Natural killer cell (primary cell): ENCODE results near the gene NMS. TPM values are rescaled to one million over a fixed set of nuclear protein-coding genes. Genes with fewer than 3 reads are reported as not detected.

ENCODE experiments used
- ATAC-seq, 3 donors: fragments of 150-1000 bp in 2 of 3; fragments of 200-7000 bp in 1 of 3; cut with Tn5 transposase; 1 replicate in 1 of 3; 2 replicates in 2 of 3; pipeline ENCODE4 v1.10.0; 2021; ENCODE audit warnings: mild to moderate bottlenecking in 2 of 3, moderate library complexity in 2 of 3
- DNase-seq, 2 donors: peaks; one replicate each; pipeline versions ENCODE4 v3.0.0 to v3.0.0-alpha.2; 2013 to 2021; ENCODE audit warnings: mixed read lengths in 1 of 2
- H3K27ac ChIP-seq: one replicate; pipeline ENCODE4 v1.5.1; 2013; ENCODE audit warnings: mild to moderate bottlenecking, low read length
- H3K27me3 ChIP-seq: one replicate; pipeline ENCODE4 v1.6.1; 2013; ENCODE audit warnings: low read length; ENCODE audit not compliant: control insufficient read depth, insufficient read depth
- H3K36me3 ChIP-seq: one replicate; pipeline ENCODE4 v1.6.1; 2013; ENCODE audit warnings: low read length; ENCODE audit not compliant: control insufficient read depth, insufficient read depth
- H3K4me1 ChIP-seq: one replicate; pipeline ENCODE4 v1.6.1; 2013; ENCODE audit warnings: low read length; ENCODE audit not compliant: control insufficient read depth, insufficient read depth
- H3K4me3 ChIP-seq: one replicate; pipeline ENCODE4 v1.5.1; 2013; ENCODE audit warnings: low read length
- H3K9me3 ChIP-seq: one replicate; pipeline ENCODE4 v1.6.1; 2013; ENCODE audit warnings: low read length; ENCODE audit not compliant: control insufficient read depth, insufficient read depth
- H3K27ac Mint-ChIP-seq, 2 donors: one replicate each; pipeline ENCODE4 v1.8.0; 2022; ENCODE audit warnings: mild to moderate bottlenecking in 2 of 2, mixed read lengths in 2 of 2, moderate library complexity in 1 of 2
- H3K27me3 Mint-ChIP-seq, 2 donors: one replicate each; pipeline ENCODE4 v1.8.0; 2022; ENCODE audit warnings: low read depth in 2 of 2, mixed read lengths in 2 of 2
- H3K36me3 Mint-ChIP-seq: one replicate; pipeline ENCODE4 v1.8.0; 2022; ENCODE audit warnings: mixed read lengths
- H3K4me1 Mint-ChIP-seq, 2 donors: one replicate each; pipeline ENCODE4 v1.8.0; 2022; ENCODE audit warnings: mixed read lengths in 2 of 2
- H3K4me3 Mint-ChIP-seq: one replicate; pipeline ENCODE4 v1.8.0; 2022; ENCODE audit warnings: mild to moderate bottlenecking, moderate library complexity, mixed read lengths
- H3K9me3 Mint-ChIP-seq, 2 donors: one replicate each; pipeline ENCODE4 v1.8.0; 2022; ENCODE audit warnings: mixed read lengths in 2 of 2
- CTCF ChIP-seq: fragments of 200-600 bp; IDR thresholded peaks from one replicate; pipeline ENCODE4 v1.8.0; 2022; ENCODE audit warnings: antibody characterized with exemption
- WGBS: methylation state at CpG from one replicate; pipeline ENCODE4 v1.1.7; 2013; ENCODE audit warnings: missing lambda C conversion rate; ENCODE audit not compliant: insufficient coverage; 5-methylcytosine and 5-hydroxymethylcytosine counted together
- intact Hi-C: fragments of 100-400 bp; cut with micrococcal nuclease; formaldehyde crosslinking; loops from one replicate; pipeline ENCODE4 v1.14.2; 2022
- total RNA-seq, 4 donors: library from RNA; stranded (reverse); fragments of 120-200 nt in 1 of 4; gene quantifications; one replicate each; pipeline versions ENCODE4 v1.2.3 to v1.2.4, GENCODE V29; 2013 to 2022

NMS gene
- total RNA-seq, 3 donors from 2014 or later (not counting 1 experiment from before 2014, with no cell fraction given), result not detected

GRCh38 chr2:100520224-100520623 is 49.9 kb downstream of the NMS start:
- no peak for ATAC-seq
- Histone ChIP-seq H3K36me3 (no peaks in the 10 kb centered on the region), H3K9me3 (no peaks in the 10 kb centered on the region), H3K27me3 (no peaks in the 10 kb centered on the region), H3K27ac (no peak overlapping the region), H3K4me3 (no peak overlapping the region), H3K4me1 (no peaks in the 10 kb centered on the region)
- intact Hi-C loops, result no loop called here
- no peaks in the 10 kb centered on the region for H3K4me1 Mint-ChIP-seq
- no peak for DNase-seq
- H3K4me3 Mint-ChIP-seq, result no peak overlapping the region
- WGBS, result 92% methylated on average over 2 of the region's 2 CpGs
- no peak overlapping the region for H3K27ac Mint-ChIP-seq
- TF ChIP-seq CTCF, result no peak
- H3K27me3 Mint-ChIP-seq, result peaks cover 0 to 3% of the 10 kb centered on the region in 2 donors
- H3K9me3 Mint-ChIP-seq, result no peaks in the 10 kb centered on the region
- H3K36me3 Mint-ChIP-seq, result no peaks in the 10 kb centered on the region

GRCh38 chr2:100522430-100522829 is 52.1 kb downstream of the NMS start:
- no peaks in the 10 kb centered on the region for H3K4me1 ChIP-seq
- no peak for TF ChIP-seq CTCF
- WGBS, result 92% methylated on average over 1 of the region's 1 CpG
- Mint-ChIP-seq H3K36me3 (no peaks in the 10 kb centered on the region), H3K4me3 (no peak overlapping the region), H3K9me3 (no peaks in the 10 kb centered on the region), H3K27ac (no peak overlapping the region), H3K4me1 (no peaks in the 10 kb centered on the region), H3K27me3 (no peaks in the 10 kb centered on the region)
- no peaks in the 10 kb centered on the region for H3K9me3 ChIP-seq
- H3K27ac ChIP-seq, result no peak overlapping the region
- H3K36me3 ChIP-seq, result no peaks in the 10 kb centered on the region
- intact Hi-C loops, result no loop called here
- DNase-seq, result no peak
- H3K27me3 ChIP-seq, result no peaks in the 10 kb centered on the region
- ATAC-seq, result no peak
- H3K4me3 ChIP-seq, result no peak overlapping the region

DNA sequence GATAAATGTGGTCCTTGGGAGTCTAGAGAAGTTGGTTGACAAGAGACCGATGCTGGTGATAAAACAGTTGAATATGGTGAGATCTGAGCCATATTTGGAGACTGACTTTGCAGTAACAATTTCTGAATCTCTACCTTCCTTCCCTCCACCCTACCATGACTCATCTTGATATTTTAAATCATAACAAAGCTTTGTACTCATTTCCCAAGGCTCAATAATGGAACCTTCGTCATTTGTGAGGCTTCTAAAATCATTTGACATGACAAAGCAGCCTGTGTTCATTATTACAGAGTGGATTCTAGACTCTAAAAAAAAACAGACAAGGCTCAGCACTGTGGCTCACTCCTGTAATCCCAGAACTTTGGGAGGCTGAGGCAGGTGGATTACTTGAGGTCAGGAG is 54.0 kb downstream of the NMS start:
- no peak for ATAC-seq
- no peaks in the 10 kb centered on the region for H3K27me3 Mint-ChIP-seq
- intact Hi-C loops, result no loop called here

More for the DNA sequence above, 54.0 kb downstream of the NMS start:
- no peaks in the 10 kb centered on the region for H3K4me1 Mint-ChIP-seq
- H3K4me3 ChIP-seq, result no peak overlapping the region
- H3K4me3 Mint-ChIP-seq, result no peak overlapping the region
- H3K27ac Mint-ChIP-seq, result no peak overlapping the region
- no peaks in the 10 kb centered on the region for H3K9me3 ChIP-seq
- no peak for TF ChIP-seq CTCF
- DNase-seq, result no peak
- no peaks in the 10 kb centered on the region for H3K4me1 ChIP-seq
- no peaks in the 10 kb centered on the region for H3K36me3 Mint-ChIP-seq
- H3K27ac ChIP-seq, result no peak overlapping the region
- WGBS, result 85% methylated on average over 2 of the region's 2 CpGs
- H3K27me3 ChIP-seq, result no peaks in the 10 kb centered on the region
- H3K36me3 ChIP-seq, result no peaks in the 10 kb centered on the region
- no peaks in the 10 kb centered on the region for H3K9me3 Mint-ChIP-seq
